ENCODE results near the gene ZDHHC17.

DNA sequence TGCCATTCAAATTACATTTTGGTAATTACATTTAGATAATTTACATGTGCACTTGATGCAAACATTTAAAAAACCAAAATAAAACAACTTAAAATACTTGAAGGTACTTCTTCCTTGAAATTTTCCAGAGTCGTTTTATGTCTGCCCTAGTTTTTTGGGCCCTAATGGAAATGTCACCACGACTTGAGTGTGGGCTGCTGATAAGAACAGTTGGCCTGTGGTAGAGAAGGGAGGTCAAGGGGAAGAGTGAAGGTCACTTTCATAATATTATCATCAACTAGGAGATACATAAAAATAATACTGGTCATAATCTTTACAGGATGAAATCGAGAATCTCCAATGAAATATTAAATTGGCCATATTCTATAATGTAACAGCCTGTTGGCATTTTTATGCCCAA, 23.1 kb downstream of the ZDHHC17 start:
- TF ChIP-seq POLR2AphosphoS5 (IDR thresholded peaks at IDR 0.05; ENCODE audit: borderline replicate concordance, low read depth, low read length) (no peak), EZH2 (IDR thresholded peaks at IDR 0.05) (no peak)
